PC-9 (cell line): ENCODE measurements around the gene HNRNPA2B1. TPM values are rescaled to one million over a fixed set of nuclear protein-coding genes. Genes with fewer than 3 reads are reported as not detected.
"Not testable (repeated sequence)": the region's sequence is repeated elsewhere in the genome, so short reads cannot be mapped to it uniquely, and the experiment has no call there.

Source experiments
- BruUV-seq: library from RNA; stranded (reverse); fragments of 400-500 nt; replicated peaks from 2 replicates; lab custom pipeline; 2021; lab: Mats Ljungman, UMichigan
- CTCF ChIA-PET: fragments of 300-600 bp; sonication (Branson Sonifier 250); formaldehyde crosslinking; loops from one replicate; lab custom pipeline; 2022; ENCODE audit warnings: antibody characterized with exemption; lab: Charles Lee
- POLR2A ChIA-PET: fragments of 300-600 bp; sonication (Branson Sonifier 250); formaldehyde crosslinking; loops from one replicate; lab custom pipeline; 2022; ENCODE audit warnings: antibody characterized with exemption; ENCODE audit not compliant: unreplicated experiment; lab: Charles Lee
- DNase-seq, 2 experiments: peaks; one replicate each; pipeline versions ENCODE4 v3.0.0 to v3.0.0-alpha.2; 2015 to 2022; ENCODE audit warnings: mixed read lengths in 1 of 2
- H2AFZ ChIP-seq: fragments of 200-600 bp; sonication (generic); 2 replicates; pipeline ENCODE4 v1.8.1; 2017; ENCODE audit warnings: antibody characterized with exemption
- H3F3A ChIP-seq: fragments of 200-600 bp; sonication (generic); 2 replicates; pipeline ENCODE4 v1.8.1; 2017; ENCODE audit warnings: antibody characterized with exemption, mild to moderate bottlenecking, low read depth; ENCODE audit not compliant: insufficient read depth
- H3K27ac ChIP-seq: fragments of 200-600 bp; sonication (generic); 2 replicates; pipeline ENCODE4 v1.6.1; 2016; ENCODE audit warnings: mixed run types
- H3K27me3 ChIP-seq: fragments of 200-600 bp; sonication (generic); 2 replicates; pipeline ENCODE4 v1.6.1; 2016; ENCODE audit warnings: low read depth, mixed run types; ENCODE audit not compliant: insufficient read depth
- H3K36me3 ChIP-seq: fragments of 200-600 bp; sonication (generic); 2 replicates; pipeline ENCODE4 v1.6.1; 2016; ENCODE audit warnings: low read depth, mixed run types
- H3K4me1 ChIP-seq: fragments of 200-600 bp; sonication (generic); replicated peaks from 2 replicates; pipeline ENCODE4 v1.6.1; 2016; ENCODE audit warnings: mixed run types; ENCODE audit not compliant: insufficient read depth
- H3K4me2 ChIP-seq: fragments of 200-600 bp; sonication (generic); 2 replicates; pipeline ENCODE4 v1.6.1; 2017; ENCODE audit warnings: mixed run types
- H3K4me3 ChIP-seq: fragments of 200-600 bp; sonication (generic); 2 replicates; pipeline ENCODE4 v1.6.1; 2016; ENCODE audit warnings: mixed run types
- H3K79me2 ChIP-seq: fragments of 200-600 bp; sonication (generic); 2 replicates; pipeline ENCODE4 v1.6.1; 2017; ENCODE audit warnings: low read depth, mixed run types
- H3K9me2 ChIP-seq: fragments of 200-600 bp; sonication (generic); 2 replicates; pipeline ENCODE4 v1.8.1; 2017; ENCODE audit warnings: mild to moderate bottlenecking; ENCODE audit not compliant: insufficient read depth
- H3K9me3 ChIP-seq: fragments of 200-600 bp; sonication (generic); 2 replicates; pipeline ENCODE4 v1.8.1; 2016; ENCODE audit warnings: low read depth; ENCODE audit not compliant: insufficient read depth
- H4K20me1 ChIP-seq: fragments of 200-600 bp; sonication (generic); 2 replicates; pipeline ENCODE4 v1.8.1; 2017; ENCODE audit not compliant: insufficient read depth
- CTCF ChIP-seq: fragments of 200-600 bp; sonication (generic); conservative IDR thresholded peaks from 2 replicates; pipeline ENCODE4 v1.6.1; 2017; ENCODE audit warnings: mixed run types, antibody characterized with exemption, mild to moderate bottlenecking, moderate library complexity
- EZH2 ChIP-seq: fragments of 200-600 bp; sonication (generic); IDR thresholded peaks from 2 replicates; pipeline ENCODE4 v1.8.0; 2017; ENCODE audit warnings: antibody characterized with exemption, low read depth
- intact Hi-C: fragments of 100-400 bp; cut with micrococcal nuclease; formaldehyde crosslinking; loops from one replicate; pipeline ENCODE4 v1.10.0; 2022; ENCODE audit not compliant: unreplicated experiment
- total RNA-seq: library from RNA; stranded (reverse); gene quantifications from 2 replicates; pipeline ENCODE4 v1.2.3, GENCODE V29; 2021

HNRNPA2B1 gene
- total RNA-seq, 1 experiment from 2014 or later = 792 TPM

- H3K27ac ChIP-seq = peak overlapping the region; percentile 96
- peaks cover 52% of the 10 kb centered on the region for H3K4me1 ChIP-seq
- peak overlapping the region; percentile 96 for H3K4me2 ChIP-seq
- H3K9me2 ChIP-seq = no peaks in the 10 kb centered on the region
- TF ChIP-seq CTCF (peak; percentile 9; the same call in 1 of the 2 replicates), EZH2 (no peak)
- CTCF ChIA-PET = no interaction called here
- H3F3A ChIP-seq = peaks cover 59% of the 10 kb centered on the region
- intact Hi-C loops = loop anchor here (1.0 to 2.0 kb wide), 4 partner anchors 46 to 193 kb away; partner anchors contain the start of gene HNRNPA2B1
- H3K4me3 ChIP-seq = peak overlapping the region; percentile 77
- TSS peak; percentile 27 for BruUV-seq
- peak; percentile 66 to 90 for DNase-seq
- peaks cover 4% of the 10 kb centered on the region; the same call in 1 of the 2 replicates for H3K36me3 ChIP-seq
- H3K79me2 ChIP-seq = peaks cover 68% of the 10 kb centered on the region
- POLR2A ChIA-PET = interaction anchor here (0.5 to 0.6 kb wide), 2 partner anchors 57 kb away, joined by 3 to 4 read pairs; no protein-coding TSS in a partner anchor
- no peaks in the 10 kb centered on the region for H3K27me3 ChIP-seq
- no peaks in the 10 kb centered on the region for H3K9me3 ChIP-seq
- H2AFZ ChIP-seq = peak overlapping the region; percentile 75
- H4K20me1 ChIP-seq = no peaks in the 10 kb centered on the region
These were observed 46.4 kb downstream of the HNRNPA2B1 start for GRCh38 chr7:26153823-26154783.

- H3K27me3 ChIP-seq = no peaks in the 10 kb centered on the region
- peak; percentile 35; the same call in 1 of the 2 replicates for TF ChIP-seq CTCF
- no peak for TF ChIP-seq EZH2
- TSS peak; percentile 23 for BruUV-seq
- peaks cover 4% of the 10 kb centered on the region; the same call in 1 of the 2 replicates for H3K36me3 ChIP-seq
- ChIA-PET POLR2A (interaction anchor here (0.6 kb wide), 1 partner anchor 58 kb away, joined by 4 read pairs; no protein-coding TSS in a partner anchor), CTCF (no interaction called here)
- intact Hi-C loops = loop anchor here (2.0 kb wide), 1 partner anchor 63 kb away; no protein-coding TSS in a partner anchor
- H3K9me3 ChIP-seq = no peaks in the 10 kb centered on the region
- H3K27ac ChIP-seq = peak overlapping the region; percentile 96
- peaks cover 51% of the 10 kb centered on the region for H3F3A ChIP-seq
- peaks cover 60% of the 10 kb centered on the region for H3K79me2 ChIP-seq
- H2AFZ ChIP-seq = peak overlapping the region; percentile 75
- peak; percentile 27 to 72 for DNase-seq
- H3K9me2 ChIP-seq = no peaks in the 10 kb centered on the region
- H3K4me2 ChIP-seq = peak overlapping the region; percentile 96
- no peaks in the 10 kb centered on the region for H4K20me1 ChIP-seq
- H3K4me1 ChIP-seq = peaks cover 45% of the 10 kb centered on the region
- H3K4me3 ChIP-seq = peak overlapping the region; percentile 77
These were observed 47.2 kb downstream of the HNRNPA2B1 start for GRCh38 chr7:26153241-26153822.

- H3K9me2 ChIP-seq, DNase-seq, H3K36me3 ChIP-seq, BruUV-seq, H3K27me3 ChIP-seq, H4K20me1 ChIP-seq, H3K9me3 ChIP-seq: not testable (repeated sequence)
- Histone ChIP-seq H3K79me2 (peaks cover 55% of the 10 kb centered on the region), H3F3A (peaks cover 46% of the 10 kb centered on the region), H2AFZ (peak overlapping the region; percentile 75), H3K27ac (peak overlapping the region; percentile 96), H3K4me1 (peaks cover 40% of the 10 kb centered on the region), H3K4me2 (peak overlapping the region; percentile 96), H3K4me3 (peak overlapping the region; percentile 77)
- intact Hi-C loops = loop anchor here (2.0 kb wide), 1 partner anchor 62 kb away; no protein-coding TSS in a partner anchor
- POLR2A ChIA-PET = interaction anchor here (1.5 kb wide), 1 partner anchor 45 kb away, joined by 8 read pairs; no protein-coding TSS in a partner anchor
- CTCF ChIA-PET = interaction anchor here (0.8 to 1.1 kb wide), 2 partner anchors 46 to 51 kb away, joined by 4 to 5 read pairs; no protein-coding TSS in a partner anchor
These were observed 47.7 kb downstream of the HNRNPA2B1 start for GRCh38 chr7:26152782-26153240.
